ENCODE data around the gene GRIK4.
"Not testable (repeated sequence)": the region's sequence is repeated elsewhere in the genome, so short reads cannot be mapped to it uniquely, and the experiment has no call there.

GRIK4 gene

DNA sequence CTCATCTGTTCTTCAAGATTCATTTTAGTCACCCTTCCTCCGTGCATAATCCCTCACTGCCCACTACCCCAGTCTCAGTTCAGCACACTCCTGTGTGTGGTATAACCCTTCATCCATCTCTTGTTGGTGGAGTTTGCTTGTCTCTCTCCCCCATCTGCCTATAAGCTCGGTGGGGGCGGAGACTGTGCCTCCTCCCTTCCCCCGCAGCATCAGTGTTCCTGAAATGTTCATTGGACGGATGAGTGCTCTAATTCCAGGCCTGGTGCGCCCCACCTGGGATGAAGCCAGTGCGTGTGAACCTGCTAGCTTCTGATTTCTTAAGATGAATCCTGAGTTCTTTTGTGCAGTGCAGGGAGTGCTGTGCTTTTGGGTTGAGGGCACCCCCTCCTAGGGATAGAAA is 100.0 kb downstream of the GRIK4 start:
- no peak for DNase-seq

DNA sequence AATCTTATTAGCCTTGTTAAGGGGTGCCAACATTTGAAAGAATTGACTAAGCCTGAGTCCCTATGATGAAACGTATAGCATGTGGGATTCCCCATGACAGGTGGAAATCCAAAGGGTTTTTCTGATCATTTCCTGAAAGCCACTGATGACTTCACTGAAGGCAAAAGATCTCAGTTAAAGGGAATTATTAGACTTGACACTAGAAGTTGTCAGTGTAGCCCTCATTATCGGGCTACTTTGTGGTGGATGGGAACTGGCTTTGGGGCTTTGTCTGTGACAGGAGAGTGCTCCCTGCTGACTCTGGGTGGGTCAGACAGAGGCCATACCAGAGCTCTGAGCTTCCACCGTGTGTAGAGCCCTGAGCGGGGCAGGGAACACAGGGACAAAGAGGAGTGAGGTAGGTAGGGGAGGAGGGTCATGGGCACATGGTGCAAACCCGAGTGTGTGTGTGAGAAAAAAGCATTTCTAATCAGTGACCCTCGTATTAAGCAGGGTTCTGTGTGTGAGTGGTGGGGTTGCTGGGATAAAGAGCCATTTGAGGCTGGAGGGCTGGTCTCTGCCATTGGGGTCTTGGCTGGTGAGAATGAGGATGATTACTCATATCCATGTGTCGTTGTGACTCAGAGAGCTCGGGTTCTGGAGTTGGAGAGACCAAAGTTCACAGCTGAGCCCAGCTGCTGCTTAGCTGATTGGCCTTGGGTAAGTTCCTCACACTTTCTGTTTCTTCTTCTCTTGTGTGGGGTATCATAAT is 101.1 kb downstream of the GRIK4 start:
- no peak for DNase-seq

DNA sequence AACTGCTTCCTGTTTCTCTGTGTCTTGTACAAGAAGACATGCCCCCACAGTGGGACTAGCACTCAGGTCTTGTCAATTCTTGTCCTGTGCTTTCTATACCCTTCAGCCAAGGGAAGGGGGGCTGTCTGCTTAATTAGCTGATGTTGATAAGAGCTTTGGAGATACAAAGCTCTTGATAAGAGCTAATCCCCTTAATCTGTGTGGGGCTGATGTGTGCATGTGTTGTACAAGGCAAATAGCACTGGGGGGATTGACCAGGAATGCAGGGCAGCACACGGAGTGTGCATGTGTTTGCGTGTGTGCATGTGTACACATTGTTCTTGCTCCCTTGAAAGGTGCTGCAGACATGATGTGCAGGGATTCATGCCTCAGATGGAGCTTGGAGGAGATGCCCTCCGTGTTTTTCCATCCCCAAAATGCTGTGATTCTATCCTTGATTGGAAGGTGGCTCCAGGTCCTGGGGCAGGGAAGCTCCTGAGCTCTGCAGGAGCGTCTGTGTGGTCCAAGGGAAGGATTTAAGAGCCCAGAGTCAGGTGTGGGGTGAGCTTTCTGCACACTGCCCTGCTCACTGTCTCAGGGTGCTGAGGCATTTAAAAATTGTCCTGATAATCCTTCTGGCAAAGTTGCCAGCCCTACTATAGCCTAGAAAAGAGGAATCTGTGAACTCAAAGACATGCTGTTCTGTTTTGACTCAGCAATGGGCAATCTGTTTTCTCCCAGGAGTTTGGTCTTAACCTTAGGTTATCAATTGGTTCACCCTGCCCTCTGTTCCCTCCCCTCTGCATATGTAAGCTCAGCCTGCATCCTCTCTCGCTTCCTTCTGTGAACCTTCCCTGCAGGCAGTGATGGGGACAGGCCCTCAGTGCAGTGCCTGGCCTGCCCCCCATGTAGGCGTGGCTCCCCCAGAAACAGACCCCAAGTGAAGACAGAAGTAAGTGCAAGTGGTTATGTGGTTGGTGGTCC is 102.0 kb downstream of the GRIK4 start:
- no peak for DNase-seq

DNA sequence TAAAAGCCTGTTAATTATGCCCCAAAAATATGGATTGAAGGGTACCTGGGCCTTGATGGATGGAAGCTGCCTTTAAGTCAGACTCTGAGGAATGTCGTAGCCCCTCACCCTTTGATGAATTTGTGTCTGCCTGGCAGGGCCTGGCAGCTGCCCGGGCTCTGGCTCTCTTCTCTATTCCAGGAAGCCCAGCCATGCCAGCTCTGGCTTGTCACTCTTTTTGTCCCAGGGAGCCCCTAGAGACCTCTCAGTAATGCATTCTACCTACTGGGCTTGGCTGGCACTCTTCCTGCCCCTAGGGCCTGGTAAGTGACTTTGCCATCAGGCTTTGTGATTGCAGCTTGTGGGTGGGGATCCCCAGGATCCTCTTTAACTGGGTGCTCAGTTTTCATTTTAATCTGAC is 103.8 kb downstream of the GRIK4 start:
- DNase-seq = no peak

DNA sequence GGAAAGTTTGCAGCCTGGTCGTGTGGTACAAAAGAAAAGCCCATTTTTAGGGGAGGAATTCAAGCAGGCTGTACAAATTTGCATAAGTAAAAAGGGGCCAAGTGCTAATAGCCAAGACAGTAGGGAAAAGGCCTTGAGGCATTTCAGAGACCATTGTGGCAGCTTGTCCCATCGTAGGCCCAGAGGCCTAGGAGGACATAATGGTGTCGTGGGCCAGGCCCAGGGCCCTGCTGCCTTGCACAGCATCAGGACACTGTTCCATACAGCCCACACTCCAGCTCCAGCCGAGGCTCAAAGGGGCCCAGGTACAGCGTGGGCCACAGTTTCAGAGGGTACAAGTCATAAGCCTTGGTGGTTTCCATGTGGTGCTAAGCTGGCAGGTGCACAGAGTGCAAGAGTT is 106.9 kb downstream of the GRIK4 start:
- DNase-seq = no peak

GRCh38 chr11:120622189-120622875 is 110.8 kb downstream of the GRIK4 start:
- no peak for DNase-seq

GRCh38 chr11:120624992-120625391 is 113.4 kb downstream of the GRIK4 start:
- not testable (repeated sequence) for DNase-seq

- DNase-seq = no peak
Measured at GRCh38 chr11:120625565-120625964, 114.0 kb downstream of the GRIK4 start.

GRCh38 chr11:120626791-120627190 is 115.2 kb downstream of the GRIK4 start:
- DNase-seq = no peak

- DNase-seq = no peak
Measured at GRCh38 chr11:120627327-120628163, 116.0 kb downstream of the GRIK4 start.

DNA sequence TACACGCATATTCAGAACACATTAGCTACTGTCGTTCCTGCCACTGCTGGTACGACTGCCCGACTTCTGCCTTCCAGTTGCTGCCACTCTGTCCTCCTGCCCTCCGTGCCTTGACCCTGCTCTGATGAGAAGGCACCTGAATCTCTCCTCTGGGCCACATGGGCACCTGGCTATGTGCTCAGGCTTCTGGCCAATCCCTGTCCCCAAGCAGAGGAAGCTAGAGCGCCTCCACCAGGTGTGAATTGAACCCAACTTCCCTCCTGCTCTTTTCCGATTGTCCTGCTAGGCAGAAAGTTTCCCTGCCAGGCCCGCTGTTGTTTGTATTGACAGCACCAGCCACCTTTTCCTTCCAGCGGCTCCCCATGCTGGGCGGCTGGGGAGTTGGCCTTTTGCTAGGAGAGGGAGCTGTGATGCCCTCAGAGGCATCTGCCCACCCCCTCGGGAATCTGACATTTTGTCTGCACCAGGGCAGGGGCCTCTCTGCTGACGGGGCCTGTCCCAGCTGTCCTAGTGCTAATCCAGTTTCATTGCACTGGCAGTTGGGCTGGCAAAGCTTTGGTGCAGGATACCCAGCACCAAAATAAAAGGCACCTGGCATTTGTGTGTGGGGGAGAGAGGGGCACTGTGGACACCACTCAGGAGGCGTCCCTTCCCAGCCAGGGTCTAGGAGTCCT is 118.0 kb downstream of the GRIK4 start:
- no peak for DNase-seq

DNA sequence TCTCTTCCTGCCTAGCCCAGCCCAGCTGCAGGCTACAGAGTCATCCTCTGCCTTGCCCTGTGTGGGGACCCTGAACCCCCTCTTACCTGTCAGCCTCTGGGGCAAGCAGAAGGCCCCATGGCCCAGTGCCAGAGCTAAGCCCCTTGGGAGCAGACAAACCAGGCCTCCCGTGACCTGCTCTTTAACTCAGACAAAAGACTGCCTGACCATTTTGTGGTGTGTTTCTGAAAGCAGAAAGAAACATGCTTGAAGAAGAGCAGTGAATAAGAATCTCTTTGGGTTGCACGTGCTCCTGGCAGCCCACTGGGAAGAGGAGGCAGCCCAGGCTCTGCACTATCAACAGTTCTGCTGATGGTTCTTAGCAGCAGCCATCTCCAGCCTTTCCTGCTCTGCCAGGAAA is 118.6 kb downstream of the GRIK4 start:
- no peak for DNase-seq

- no peak for DNase-seq
Measured at GRCh38 chr11:120632579-120632978, 121.0 kb downstream of the GRIK4 start.

- DNase-seq = no peak
Measured at GRCh38 chr11:120633616-120634393, 122.3 kb downstream of the GRIK4 start.

DNA sequence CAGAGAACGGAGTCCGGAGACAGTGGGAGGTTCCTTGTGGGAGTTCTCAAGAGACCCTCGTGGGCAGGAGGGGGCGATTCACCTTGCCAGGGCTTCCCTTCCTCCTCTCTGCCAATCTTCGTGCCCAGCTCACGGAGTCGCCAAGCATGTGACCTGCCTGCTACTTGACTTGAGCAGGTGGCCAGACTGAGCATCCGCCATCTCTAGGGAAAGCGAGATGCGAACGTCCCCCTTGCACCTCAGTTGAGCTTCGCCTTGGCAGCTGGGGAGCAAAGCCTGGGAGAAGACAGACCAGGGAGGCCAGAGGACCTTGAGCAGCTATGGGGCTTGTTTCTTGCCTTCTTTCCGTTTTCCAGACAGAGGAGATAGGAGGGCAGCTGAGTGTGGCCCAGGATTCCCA is 123.2 kb downstream of the GRIK4 start:
- no peak for DNase-seq

DNA sequence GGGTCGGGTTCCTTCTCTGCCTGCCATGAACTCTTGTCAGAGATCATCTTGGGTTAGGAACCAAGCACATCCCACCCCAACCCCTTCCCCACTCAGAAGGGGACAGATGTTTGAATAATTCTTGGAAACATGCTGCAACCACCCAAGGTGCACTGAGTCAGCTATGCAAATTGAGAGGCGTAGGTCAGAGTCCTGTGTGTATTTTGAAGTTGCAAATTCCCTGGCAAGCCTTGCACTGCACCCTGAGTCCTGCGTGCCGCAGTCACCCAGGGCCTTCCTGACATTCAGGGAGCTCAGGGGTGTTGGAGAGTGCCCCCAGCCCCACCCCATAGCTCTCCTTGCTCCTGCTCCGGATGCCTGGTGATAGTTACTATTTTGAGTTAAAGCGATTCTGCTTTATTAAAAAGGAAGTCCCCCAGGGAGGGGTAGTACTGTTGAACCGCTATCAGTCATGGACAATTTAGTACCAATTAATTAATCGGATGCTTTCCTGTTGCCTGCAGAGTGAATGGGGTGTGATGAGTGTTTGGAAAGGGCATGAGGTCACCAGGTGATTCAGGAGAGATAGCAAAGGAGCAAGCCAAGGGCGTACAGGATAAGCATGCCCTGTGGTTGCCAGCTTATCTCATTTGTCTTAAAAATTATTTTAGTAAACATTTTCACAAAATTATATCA is 123.7 kb downstream of the GRIK4 start:
- no peak for DNase-seq

- DNase-seq = no peak
Measured at GRCh38 chr11:120637131-120637530, 125.6 kb downstream of the GRIK4 start.

DNA sequence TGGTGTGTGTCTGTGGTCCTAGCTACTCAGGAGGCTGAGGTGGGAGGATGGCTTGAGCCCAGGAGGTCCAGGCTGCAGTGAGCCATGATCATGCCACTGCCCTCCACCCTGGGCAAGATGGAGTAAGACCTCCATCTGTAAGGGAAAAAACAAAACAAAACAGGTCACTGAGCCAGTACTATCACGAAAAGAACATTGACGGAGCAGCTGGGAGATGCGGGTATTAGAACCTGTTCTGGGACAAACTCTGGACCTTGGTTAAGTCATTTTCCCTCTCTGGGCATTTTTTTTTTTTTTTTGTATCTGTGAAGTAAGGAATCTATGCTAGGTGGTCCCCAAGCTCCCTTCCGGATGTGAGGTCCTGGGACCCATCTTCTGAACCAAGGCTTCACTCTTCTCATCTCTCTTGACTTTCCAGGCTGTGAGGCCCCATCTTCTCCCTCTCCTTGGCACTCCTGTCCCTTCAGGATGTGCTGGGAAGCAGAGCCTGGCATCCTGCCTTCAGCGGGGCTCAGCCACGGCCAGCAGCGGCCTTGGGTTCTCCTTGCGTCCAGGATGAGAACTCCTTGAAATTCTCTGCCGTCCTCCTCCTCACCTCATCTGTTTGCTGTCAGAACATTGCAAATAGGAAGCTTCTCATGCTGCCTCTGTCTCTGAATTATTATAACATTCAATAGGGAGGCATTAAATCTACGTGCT is 130.8 kb downstream of the GRIK4 start:
- DNase-seq = no peak

DNA sequence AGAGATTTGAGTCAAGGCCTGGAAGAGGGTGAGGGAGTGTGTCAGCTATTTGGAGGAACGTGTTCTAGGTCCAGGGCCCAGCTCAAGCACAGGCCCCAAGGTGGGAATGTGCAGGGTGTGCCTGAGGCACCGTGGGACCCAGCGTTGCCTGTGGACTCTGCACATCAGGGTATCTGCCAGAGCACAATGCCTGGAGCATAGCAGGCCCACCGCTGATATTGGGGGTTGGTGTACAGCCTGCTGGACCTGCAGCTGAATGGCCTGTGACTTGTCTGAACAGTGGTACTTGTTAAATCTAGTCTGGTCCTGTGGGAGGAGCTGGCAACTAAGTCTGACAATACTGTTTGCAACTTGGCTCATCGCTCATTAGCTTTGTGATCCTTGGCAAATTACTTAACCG is 131.7 kb downstream of the GRIK4 start:
- no peak for DNase-seq

- peak; percentile 56 for DNase-seq
Measured at GRCh38 chr11:120645639-120646038, 134.1 kb downstream of the GRIK4 start.

Data from NCI-H2227 treated with DMSO at 0.1 percent for 48 hours (cell line).